ENCODE results near the gene ADAM19.

ADAM19 gene

DNA sequence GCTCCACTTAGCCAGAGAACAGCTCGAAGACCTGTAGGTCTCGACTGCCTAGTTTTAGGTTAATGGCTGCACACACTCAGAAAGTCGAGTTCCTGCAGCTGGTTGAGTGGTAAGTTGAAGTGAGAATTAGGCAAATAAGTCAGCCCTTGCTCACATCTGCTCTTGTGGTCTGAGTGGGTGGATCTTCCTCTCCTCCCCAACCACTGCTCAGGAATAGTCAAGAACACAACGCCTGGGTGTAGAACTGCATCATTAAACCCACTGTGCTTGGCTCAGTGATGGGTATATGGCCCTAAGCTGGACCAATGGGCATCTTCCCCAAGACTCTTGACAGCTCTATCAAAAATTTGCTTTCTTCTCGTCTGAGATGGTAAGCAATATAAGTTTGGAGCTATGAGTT, 20.9 kb upstream of the ADAM19 start:
- peak; percentile 28 for DNase-seq (ENCODE audit: low read depth)

DNA sequence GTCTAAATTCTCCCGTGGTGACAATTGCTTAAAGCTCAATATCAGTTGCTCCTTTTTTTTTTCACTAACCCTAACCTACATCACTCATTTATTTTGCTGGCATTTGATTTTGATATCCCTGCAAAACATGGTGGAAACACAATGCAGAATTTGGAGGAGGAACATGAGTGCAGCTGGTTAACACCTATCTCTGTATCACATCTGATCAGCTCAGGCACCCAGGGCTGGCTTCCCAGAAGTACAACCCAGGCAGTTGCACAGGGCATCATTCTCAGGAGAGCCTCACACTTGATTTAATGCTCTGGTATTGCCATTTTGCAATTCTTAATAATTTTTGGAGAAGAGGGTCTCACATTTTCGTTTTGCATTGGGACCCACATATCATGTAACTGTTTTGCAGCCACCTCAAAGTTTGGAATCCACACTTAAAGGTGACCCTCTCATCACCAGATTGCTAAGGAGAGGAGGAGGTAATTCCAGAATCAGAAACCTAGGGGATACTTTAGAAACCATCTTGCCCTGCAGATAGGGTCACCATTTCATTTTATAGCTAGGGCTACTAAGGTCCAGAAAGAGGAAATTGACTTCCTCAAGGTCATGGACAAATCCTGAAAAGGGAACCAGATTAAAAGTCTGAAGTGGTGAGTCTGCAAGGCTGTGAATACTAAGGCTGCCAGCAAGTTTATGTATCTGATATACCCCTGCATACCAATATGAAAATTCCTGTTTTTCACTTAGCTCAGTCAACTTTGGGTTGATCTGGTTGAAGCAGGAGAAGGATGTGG, 19.3 kb upstream of the ADAM19 start:
- DNase-seq (ENCODE audit: low read depth): no peak

DNA sequence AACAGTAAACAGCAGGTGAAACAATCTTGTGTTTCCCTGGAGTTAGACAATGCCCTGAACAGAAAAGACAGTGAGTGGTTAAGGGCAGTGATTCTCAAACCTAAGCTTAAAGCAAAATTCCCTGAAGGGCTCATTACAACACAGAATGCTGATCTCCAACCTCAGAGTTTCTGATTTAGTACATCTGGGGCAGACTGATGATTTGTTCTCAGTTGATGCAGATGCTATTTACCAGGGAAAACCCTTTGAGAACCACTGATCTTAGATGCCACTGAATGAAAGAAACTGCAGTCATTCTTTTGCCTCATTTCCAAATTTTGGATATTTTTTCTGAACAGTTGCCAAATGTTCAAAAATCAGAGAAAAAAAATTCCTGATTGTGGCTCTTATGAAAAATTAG, 18.7 kb upstream of the ADAM19 start:
- no peak for DNase-seq (ENCODE audit: low read depth)

DNA sequence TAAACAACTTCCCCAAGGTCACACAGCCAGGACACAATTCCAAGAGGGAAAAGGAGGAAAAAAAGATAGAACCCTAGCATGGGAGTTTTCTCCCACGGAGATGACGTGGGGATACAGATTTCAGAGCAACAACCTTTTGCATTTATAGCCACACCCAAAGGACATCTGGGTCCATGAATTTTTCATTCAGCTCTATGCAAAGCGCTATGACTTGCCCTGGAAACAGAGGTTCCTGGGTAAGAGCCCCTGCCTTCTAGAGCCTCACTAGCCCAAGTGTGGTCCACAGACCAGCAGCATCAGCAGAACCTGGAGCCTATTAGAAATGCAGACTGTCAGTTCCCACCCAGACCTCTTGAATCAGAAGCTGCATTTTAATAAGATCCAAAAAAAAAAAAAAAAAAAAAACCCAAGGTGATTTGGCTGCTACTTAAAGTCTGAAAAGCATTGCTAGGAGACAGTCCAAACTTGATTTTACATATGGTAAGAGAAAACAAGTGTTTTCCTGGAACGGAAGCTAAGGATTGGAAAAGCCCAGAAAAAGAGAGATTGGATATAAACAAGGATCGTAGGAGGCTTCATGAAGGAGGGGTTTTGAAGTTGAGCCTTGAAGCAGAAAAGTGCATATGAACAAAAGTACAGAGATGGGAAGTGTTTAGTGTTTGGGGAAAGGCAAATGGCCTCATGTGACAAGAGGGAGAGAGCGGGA, 17.6 kb upstream of the ADAM19 start:
- DNase-seq (ENCODE audit: low read depth): no peak

DNA sequence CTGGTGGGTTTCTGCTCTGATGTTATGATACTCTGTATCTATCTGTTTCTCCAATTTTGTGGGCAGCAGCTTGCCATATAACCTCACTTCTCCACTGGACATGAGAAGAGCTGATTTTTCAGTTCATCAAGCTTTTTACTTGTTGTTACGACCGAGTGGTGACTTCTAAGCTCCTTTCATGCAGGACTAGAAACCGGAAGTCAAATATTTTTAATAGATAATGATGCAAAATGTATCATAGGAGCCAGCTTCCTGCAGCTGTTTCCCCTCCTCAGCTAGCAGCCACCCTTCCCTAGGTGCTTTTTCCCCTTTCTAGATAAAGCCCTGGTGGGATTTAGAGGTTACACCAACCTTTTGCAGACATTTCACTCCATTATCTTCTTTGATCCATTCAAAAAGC, 17.0 kb upstream of the ADAM19 start:
- DNase-seq (ENCODE audit: low read depth): no peak

DNA sequence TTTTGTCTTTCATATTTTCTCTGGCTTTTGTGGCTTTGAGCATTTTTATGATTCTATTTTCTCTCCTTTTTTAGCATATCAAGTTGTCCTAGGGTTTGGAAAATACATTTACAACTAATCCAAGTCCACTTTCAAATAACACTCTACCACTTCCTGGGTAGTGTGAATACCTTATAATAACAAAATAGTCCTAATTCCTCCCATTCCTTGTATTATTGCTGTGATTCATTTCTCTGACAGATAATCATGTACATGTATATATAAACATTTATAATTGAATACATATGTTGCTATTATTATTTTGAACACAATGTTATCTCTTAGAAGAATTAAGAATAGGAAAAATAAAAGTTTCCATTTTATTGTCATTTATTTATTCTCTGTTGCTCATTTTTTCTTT, 14.9 kb upstream of the ADAM19 start:
- peak; percentile 27 for DNase-seq (ENCODE audit: low read depth)

DNA sequence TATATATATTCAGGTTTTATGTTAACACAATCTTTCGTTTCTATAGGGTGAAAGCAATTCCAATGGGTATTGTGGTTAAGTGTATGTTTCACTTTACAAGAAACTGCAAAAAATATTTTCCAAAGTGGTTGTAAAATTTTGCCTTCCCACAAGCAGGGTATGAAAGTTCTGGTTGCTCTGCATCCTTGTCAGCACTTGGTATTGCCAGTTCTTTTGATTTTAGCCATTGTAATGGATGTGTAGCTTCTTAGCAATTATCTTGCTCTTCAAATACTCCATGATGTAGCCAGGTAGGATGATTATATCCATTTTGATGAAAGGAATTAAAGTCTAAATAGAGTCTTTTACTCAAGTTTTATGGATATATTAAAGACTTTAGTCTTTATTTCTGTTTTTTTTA, 9.1 kb upstream of the ADAM19 start:
- DNase-seq (ENCODE audit: low read depth): no peak

DNA sequence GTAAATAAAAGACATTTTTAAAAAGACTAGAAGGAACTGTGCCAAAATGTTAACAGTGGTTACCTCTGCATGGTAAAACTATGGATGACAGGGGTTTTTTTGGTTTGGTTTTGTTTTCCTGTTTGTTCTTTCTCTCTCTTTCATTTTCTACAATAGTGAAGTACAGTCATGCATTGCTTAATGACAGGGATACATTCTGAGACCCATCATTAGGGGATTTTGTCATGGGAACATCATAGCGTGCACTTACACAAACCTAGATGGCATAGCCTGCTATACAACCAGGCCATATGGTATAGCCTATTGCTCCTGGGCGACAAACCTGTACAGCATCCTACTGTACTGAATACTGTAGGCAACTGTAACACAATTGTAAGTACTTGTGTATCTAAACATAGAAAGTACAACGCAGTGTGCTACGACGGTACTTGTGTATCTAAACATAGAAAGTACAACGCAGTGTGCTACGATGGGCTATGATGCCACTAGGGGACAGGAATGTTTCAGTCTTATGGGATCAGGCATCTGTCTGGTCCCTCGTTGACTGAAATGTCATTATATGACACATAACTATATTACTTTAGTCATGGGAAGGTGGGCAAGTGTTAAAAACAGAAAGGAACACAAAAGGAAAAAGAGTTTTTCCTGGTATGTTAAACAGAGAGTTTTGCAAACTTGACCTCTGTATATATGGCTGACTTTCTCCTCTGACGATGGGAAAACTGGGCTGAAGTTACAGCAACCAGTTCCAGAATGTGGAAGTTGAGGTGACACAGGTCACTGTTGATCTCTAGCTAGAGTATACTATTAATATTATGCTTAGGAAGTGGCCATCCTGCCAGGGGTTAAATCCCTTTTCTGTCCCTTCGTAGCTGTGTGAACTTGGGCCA, 7.4 kb upstream of the ADAM19 start:
- DNase-seq (ENCODE audit: low read depth): no peak

DNA sequence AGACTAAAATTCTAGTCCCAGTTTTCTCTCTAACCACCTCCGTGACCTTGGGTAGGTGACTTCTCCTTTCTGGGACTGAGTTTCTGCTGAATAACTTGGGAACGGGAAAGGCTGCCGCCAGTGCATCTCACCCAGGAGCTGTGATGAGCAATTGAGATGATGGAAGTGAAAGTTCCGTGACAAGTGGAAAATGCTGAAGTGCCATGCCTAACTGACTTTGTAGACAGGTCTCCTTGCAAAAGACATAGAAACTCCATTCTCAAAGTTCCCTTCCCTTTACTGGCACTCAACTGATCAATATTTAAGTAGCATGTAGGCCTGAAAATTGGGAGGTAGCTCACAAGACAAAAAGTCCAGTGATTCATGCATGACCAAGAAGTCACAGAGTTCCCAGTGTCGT, 6.3 kb upstream of the ADAM19 start:
- DNase-seq (ENCODE audit: low read depth): peak; percentile 23

DNA sequence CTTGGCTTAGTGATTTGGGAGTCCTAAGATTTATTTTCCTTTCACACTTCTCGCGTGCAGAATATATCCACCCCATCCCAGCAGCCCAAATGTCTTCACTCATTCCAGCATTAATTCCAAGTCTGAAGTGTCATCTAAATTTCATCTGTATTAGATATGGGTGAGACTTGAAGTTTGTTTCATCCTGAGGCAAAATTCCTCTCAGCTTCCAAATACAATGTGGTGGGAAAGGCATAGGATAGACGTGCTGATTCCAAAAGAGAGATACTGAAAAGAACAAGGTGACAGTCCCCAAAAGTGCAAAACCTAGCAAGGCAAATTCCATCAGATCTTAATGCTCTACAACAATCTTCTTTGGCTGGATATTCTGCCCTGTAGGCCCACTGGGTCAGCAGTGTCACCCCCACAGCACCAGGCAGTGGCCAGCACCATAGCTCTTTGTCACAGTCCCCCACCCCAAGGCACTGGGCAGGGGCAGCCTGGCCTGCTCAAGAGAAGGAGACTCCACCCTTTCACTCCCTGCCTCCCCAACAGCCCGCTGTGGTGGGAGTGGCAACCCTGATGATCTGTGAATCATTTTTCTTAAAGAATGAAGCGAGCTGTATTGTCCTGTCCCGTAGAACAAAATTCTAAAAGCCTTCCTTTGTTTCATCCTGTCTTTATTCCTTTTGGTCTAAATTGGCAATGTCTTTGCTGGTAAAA, 2.7 kb upstream of the ADAM19 start:
- DNase-seq (ENCODE audit: low read depth): no peak

DNA sequence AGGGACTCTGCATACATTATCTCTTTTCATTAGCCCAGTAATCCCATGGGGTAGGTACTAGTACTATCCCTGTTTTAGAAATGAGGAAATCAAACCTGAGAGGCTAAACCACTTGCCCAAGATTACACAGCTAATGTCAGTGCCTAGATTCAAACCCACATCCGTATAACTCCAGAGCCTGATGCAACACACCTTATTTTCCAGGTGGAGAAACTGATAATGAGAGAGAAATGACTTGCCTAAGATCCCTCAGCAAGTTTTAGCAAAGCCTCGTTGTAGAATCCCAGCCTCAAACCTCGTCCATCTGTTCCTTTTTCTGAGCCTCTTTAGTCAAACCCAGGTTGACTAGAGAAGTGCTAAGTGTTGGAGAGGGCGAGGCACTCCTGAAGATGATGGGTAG, 1.1 kb upstream of the ADAM19 start:
- no peak for DNase-seq (ENCODE audit: low read depth)

DNA sequence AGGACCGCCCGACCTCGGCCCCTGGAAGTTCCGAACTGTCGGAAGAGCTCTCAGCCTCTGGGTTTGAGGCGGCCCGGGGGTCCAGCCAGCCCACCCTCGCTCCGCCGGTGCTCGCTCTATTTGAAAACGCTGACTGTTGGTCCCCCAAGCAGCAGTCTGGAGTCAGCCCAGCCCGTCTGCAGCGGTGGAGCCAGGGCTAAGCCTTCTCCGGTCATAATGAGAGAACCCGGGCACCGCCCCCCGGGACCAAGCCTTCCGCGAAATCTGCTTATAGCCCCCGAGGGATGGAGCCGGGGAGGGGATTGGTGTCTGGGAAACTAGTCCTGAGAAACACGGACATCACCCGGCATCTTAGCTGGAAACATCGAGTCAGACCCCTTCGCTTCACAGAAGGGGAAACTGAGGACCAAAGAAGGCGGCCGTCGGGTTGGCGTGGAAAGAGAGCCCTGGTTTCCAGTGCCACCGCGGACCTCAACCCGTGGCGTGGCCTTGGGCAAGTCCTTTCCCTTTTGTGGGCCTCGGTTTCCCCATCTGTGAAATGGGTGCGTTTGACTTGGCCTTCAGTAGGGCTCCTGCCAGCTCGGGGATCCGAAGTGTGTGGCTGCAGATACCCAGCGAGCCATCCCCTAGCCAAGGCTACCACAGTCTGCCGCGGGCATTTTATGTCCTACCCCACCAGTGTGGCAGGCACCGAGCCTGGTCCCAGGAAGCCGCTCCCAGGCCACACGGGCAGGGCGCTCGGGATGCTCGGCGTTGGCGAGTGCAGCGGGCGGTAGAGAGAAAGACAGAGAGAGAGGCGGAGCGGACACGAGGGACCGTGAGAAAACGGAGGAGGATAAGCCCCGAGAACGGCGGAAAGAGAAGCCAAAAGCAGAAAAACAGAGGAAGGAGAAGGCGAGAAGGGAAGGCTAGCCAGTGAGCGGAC, 857 bp downstream of the ADAM19 start:
- DNase-seq (ENCODE audit: low read depth): peak; percentile 68

DNA sequence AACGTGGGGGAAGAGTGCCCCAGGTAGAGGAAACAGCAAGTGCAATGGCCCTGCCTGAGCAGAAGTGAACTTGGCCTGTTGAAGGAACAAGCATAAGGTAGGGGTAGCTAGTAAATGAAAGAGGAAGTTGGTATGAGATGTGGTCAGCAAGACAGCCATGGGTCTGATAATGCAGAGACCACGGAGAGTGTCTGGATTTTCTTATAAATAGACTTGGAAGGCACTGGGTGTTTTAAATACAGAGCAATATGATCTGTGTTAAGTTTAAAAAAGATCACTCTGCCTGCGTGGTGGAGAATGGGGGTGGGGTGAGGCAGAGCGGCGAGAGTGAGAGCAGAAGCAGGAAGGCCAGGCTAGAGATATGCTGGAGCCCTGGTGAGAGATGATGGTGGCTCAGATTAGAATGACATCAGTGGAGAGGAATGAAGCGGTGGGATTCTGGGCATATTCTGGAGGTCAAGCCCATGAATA, 4.2 kb downstream of the ADAM19 start:
- DNase-seq (ENCODE audit: low read depth): peak; percentile 92

DNA sequence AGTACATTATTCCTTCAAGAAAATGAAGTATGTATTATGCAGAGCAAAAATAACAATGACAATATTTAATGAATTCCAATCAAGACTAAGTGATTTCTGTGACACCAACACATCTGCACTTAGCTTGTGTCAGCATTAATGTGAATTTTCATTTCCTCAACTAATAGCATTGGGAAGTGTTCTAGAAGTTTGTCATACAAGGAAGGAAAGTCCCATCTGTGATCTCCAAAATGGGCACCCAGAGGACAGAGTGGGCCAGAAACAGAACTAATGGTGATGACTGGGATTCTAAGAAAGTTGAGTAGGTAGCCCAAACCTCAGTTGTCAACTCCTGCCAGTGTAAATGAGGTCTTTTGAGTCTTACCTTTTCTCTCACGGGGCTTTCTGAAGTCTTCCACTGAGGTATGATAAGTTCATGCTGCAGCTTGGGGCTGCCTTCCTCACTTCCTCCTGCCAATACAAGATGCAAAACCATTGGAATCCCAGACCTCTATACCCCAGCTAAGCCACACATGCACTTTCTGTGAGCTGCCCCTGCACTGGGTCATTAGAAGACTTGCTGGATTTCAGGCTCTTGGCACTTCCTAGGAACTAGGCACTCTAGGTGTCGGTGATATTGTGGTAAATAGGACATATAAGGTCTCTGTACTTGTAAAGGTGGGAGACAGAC, 4.9 kb downstream of the ADAM19 start:
- no peak for DNase-seq (ENCODE audit: low read depth)

DNA sequence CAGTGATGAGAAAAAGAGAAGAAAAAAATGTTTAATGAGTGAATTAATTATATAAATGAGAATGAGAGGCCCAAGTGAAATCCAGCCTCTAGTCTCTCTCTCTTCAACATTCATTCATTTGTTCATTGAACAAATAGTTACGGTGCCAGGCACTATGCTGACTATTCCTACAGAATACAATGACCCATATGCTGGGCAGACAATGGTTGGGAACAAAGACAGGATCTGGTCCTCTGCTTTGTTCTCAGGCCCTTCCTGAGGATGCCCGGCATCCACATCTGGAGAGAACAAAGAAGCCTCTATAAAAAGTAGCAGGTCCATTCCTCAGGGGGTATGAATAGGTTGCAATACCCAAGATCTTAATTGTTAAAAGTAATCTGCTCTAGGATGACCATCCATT, 6.9 kb downstream of the ADAM19 start:
- DNase-seq (ENCODE audit: low read depth): no peak

DNA sequence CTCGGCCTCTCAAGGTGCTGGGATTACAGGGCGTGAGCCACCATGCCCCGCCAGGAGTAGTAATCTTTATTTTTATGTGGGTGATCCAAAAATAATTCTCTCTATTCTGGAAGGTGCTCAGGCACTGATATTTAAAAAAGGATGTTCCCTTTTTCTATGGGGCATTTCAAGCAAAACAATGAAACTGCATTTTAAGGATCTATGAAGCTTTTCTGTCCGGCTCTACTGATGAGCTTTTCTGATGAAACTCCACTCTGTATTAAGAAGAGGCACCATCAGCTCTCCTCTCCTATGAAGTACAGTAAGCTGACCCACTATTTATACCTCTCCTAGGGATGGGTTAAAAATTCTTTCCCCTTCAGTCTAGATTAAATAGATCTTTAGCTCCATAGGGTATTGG, 7.4 kb downstream of the ADAM19 start:
- DNase-seq (ENCODE audit: low read depth): no peak

DNA sequence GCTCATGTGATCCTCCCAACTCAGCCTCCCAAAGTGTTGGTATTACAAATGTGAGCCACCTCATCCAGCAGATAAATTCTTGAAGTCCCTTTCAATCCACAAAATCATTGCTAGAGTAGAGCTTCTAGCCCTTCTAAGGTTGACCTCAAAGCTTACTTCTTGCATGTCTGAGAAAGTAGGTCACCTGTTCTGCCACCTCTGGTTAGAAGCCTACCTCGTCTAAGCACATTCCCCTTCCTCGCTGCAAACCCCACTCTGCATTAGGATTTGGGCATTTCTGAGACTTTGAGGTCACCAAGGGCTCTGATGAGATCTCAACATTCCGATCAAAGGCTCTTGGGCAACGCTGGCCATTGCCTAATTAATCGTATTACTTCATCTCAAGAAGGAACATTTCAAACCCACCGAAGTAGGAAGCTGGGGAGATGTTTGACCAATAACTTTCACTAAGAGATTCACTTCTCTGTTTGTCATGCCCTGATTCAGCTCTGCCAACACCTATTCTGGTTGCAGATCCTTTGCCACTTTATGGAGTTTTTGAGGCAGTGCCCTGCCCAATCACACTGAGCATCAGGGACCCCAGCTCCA, 8.6 kb downstream of the ADAM19 start:
- no peak for DNase-seq (ENCODE audit: low read depth)

DNA sequence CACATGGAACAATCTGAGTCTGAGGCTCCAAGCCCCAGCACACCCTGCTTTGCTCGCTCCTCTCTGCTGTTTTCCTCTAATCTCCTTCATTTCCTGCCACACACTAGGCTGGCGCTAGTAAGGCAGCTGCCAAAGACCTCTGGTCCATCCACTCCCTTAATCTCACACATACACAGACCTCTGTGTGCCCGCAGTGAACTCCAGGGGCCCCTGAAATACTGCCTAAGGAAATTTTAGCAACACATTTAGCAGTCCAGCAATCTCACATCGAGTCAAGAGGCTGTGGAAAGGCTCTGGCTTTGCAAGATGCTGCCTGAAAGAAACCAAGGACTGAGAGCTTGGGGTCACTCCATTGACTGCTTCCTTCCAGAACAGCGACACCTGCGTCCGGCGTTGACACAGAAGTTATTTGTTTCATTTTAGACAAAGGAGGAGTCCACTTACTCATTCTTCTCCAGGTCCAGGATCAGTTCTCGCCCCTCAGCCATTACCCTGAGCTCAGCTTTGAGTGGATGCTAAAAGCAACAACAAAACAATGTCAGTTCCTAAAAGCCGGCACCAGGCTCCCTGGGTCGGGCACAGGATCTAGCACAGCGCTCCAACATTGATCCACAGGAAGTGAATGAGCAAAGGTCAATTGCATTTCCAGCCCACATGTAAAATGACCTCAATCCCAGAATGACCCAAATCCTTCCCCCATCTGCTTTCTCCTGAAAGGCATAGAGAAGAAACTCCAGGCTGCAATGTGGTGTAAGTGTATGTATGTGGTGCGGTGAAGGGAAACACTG, 11.5 kb downstream of the ADAM19 start:
- peak; percentile 35 for DNase-seq (ENCODE audit: low read depth)

DNA sequence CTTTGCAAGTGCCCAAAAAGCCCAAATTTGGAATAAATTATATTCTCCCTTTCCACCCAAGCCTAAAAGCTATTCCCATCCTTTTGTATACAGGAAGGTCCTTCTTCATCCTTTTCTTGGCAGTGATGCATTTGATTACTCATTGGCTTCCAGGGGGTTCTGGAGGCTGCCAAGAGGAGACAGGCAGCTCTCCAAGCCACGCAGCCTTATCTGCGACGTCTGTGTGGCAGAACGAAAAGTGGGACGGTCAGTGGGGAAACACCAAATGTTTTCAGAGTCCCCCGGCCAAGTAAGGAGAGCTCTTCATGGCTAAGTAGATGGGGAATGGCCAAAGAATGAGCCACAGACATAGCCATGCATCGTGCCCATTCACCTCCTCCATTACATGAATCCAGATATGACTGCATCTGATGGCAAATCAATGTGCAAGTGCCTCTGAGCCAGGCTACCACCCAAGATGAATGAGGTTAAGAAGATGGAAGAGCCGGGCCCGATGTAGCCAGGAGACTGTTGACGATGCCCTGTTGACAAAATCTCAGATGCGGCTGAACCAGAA, 12.1 kb downstream of the ADAM19 start:
- peak; percentile 86 for DNase-seq (ENCODE audit: low read depth)
